Nephron (organoid): ENCODE data around the gene C3.
"Not testable (repeated sequence)": the region's sequence is repeated elsewhere in the genome, so short reads cannot be mapped to it uniquely, and the experiment has no call there.

Experiments
- H3K27ac Mint-ChIP-seq, 3 experiments: 2 replicates each; pipeline ENCODE4 v1.8.0; 2020; ENCODE audit warnings: mixed read lengths in 3 of 3, mild to moderate bottlenecking in 2 of 3, moderate library complexity in 1 of 3
- H3K27me3 Mint-ChIP-seq: 2 replicates; pipeline ENCODE4 v1.8.0; 2021; ENCODE audit warnings: low read depth, mild to moderate bottlenecking, moderate library complexity, mixed read lengths
- H3K36me3 Mint-ChIP-seq: 2 replicates; pipeline ENCODE4 v1.8.0; 2020; ENCODE audit warnings: low read depth, mixed read lengths
- H3K4me1 Mint-ChIP-seq: 2 replicates; pipeline ENCODE4 v1.8.0; 2020; ENCODE audit warnings: mixed read lengths
- H3K4me3 Mint-ChIP-seq, 3 experiments: 2 replicates each; pipeline ENCODE4 v1.8.0; 2020; ENCODE audit warnings: mild to moderate bottlenecking in 3 of 3, mixed read lengths in 3 of 3, moderate library complexity in 2 of 3
- H3K9me3 Mint-ChIP-seq: 2 replicates; pipeline ENCODE4 v1.8.0; 2020; ENCODE audit warnings: mixed read lengths
- CTCF ChIP-seq, 3 experiments: fragments of 200-600 bp; sonication (generic); IDR thresholded peaks; one replicate each; pipeline ENCODE4 v1.5.0; 2021; ENCODE audit warnings: antibody characterized with exemption in 3 of 3; ENCODE audit not compliant: unreplicated experiment in 3 of 3

The C3 gene

GRCh38 chr19:6644796-6645195 is 75.7 kb downstream of the C3 start:
- H3K36me3 Mint-ChIP-seq: no peaks in the 10 kb centered on the region
- H3K9me3 Mint-ChIP-seq: peaks cover 20% of the 10 kb centered on the region

GRCh38 chr19:6640333-6640732 is 80.1 kb downstream of the C3 start:
- peaks cover 12% of the 10 kb centered on the region for H3K27me3 Mint-ChIP-seq
- not testable (repeated sequence) for H3K27ac Mint-ChIP-seq, H3K4me3 Mint-ChIP-seq, H3K4me1 Mint-ChIP-seq, H3K36me3 Mint-ChIP-seq, H3K9me3 Mint-ChIP-seq

More at GRCh38 chr19:6644796-6645195, 75.7 kb downstream of the C3 start:
- TF ChIP-seq CTCF (IDR thresholded peaks at IDR 0.05; ENCODE audit: unreplicated experiment in 3 of 3): no peak
- Mint-ChIP-seq H3K27me3 (peaks cover 17% of the 10 kb centered on the region), H3K4me1 (no peaks in the 10 kb centered on the region), H3K4me3 (no peak overlapping the region), H3K27ac (no peak overlapping the region)

GRCh38 chr19:6639439-6639838 is 81.0 kb downstream of the C3 start:
- Mint-ChIP-seq H3K9me3 (peaks cover 5% of the 10 kb centered on the region), H3K4me3 (no peak overlapping the region), H3K36me3 (no peaks in the 10 kb centered on the region), H3K27me3 (peaks cover 12% of the 10 kb centered on the region), H3K4me1 (no peaks in the 10 kb centered on the region), H3K27ac (no peak overlapping the region)
- no peak for TF ChIP-seq CTCF (IDR thresholded peaks at IDR 0.05; ENCODE audit: unreplicated experiment in 3 of 3)

- H3K36me3 Mint-ChIP-seq, H3K27me3 Mint-ChIP-seq, H3K4me3 Mint-ChIP-seq, H3K9me3 Mint-ChIP-seq, H3K4me1 Mint-ChIP-seq, H3K27ac Mint-ChIP-seq: not testable (repeated sequence)
Observed at GRCh38 chr19:6633456-6633813, 87.0 kb downstream of the C3 start.

GRCh38 chr19:6632747-6633455 is 87.5 kb downstream of the C3 start:
- H3K27ac Mint-ChIP-seq, H3K36me3 Mint-ChIP-seq, H3K9me3 Mint-ChIP-seq, H3K27me3 Mint-ChIP-seq, H3K4me3 Mint-ChIP-seq, H3K4me1 Mint-ChIP-seq: not testable (repeated sequence)
- TF ChIP-seq CTCF (IDR thresholded peaks at IDR 0.05; ENCODE audit: unreplicated experiment in 3 of 3): peak; percentile 52 to 59 (median 55)

GRCh38 chr19:6632002-6632621 is 88.3 kb downstream of the C3 start:
- no peak overlapping the region for H3K27ac Mint-ChIP-seq
- H3K4me3 Mint-ChIP-seq: no peak overlapping the region
- peak; percentile 82 to 91 (median 83) for TF ChIP-seq CTCF (IDR thresholded peaks at IDR 0.05; ENCODE audit: unreplicated experiment in 3 of 3)

More at GRCh38 chr19:6632002-6632621, 88.3 kb downstream of the C3 start:
- no peaks in the 10 kb centered on the region for H3K36me3 Mint-ChIP-seq
- peaks cover 3% of the 10 kb centered on the region for H3K27me3 Mint-ChIP-seq
- peaks cover 13% of the 10 kb centered on the region for H3K9me3 Mint-ChIP-seq
- H3K4me1 Mint-ChIP-seq: no peaks in the 10 kb centered on the region
